ENCODE results near the gene SEC24D.
A peak's percentile ranks its signal among the peaks of the same experiment; 100 is the strongest.

The SEC24D gene

DNA sequence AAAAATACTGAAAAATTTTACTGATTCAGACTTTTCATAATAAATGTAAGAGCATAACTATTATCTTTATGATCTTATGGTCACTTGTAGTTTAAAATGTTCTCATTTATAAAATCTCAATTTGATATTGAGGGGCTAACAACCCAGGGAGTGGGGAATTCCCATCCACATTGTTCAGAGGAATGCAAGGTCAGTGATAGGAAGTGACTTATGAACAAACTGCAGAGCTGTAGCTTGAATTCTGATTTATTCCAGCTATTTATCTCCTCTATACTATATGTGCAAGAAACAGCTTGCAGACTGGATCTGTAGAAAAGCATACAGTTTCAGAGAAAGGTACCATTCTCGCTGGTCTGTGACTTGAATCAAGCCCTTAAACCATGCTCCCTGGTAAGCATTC is 61.6 kb downstream of the SEC24D start:
- DNase-seq (ENCODE audit: low spot score): no peak

DNA sequence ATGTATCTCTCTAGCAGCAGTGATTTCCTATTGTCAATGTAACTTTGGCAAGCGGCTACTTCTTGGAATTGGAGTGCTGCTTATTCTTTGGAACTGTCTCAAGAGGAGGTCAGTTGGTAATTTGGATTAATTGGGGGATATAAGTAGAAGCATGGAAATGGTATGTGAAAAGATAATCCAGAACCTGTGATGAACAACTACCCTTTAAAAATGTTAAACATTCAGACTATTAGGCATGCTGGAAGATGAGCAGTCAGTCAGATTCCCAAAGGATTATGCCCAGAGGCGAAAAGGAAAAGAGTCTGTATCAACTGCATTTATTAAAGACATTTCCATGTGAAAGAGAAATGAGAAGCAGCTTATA is 62.5 kb downstream of the SEC24D start:
- no peak for DNase-seq (ENCODE audit: low spot score)

DNA sequence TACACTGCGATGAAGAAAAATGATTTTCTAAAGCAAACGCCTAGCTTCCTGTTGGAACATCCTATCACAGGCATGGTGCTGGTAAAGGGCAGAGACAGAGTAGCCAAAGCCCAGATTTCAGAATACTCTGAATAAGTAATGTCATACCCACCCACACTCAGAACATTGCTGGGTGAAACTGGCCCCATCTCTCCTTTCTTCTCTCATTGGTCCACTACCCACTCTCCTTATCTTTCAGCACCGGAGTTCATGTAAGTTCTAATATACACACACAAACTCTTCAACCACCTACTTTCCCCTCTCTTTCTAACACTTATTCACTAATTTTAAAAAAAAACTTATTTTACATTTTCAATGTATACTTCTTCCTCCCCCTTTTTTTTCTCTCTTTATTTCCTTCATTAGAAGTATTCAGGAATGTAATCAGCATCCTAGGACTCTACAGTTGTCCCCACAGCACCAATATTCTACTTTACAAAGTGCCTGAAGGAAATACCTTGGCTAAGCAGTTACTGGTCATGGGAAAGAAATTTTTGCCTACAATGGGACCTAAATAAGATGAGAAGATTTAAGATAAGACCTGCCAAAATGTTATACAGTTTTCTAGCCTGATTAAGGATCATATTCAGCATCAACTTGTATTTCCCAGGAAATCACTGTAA is 63.0 kb downstream of the SEC24D start:
- DNase-seq (ENCODE audit: low spot score): no peak

GRCh38 chr4:118772081-118772766 is 63.7 kb downstream of the SEC24D start:
- peak; percentile 68 for DNase-seq (ENCODE audit: low spot score)

DNA sequence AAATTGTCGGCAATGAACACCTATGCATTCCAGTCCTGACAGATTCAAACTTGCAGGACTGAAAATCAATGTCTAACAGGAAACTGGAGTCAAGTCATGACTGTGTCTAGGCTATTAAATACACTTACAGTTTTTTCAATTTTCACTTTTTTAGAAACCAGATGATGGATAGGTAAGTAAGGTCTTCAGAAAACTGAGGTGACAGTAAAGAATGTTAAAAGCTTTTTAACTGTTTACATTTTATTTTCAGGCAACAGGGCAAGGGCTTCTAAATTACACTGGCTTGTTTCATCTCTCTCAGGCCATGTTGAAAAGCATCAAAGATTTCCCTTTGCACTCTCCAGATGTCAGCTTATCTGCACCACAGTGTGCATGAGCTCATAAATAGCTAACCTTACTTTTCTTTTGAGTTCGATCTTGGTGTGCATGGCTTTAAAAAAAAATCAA is 65.2 kb downstream of the SEC24D start:
- DNase-seq (ENCODE audit: low spot score): peak; percentile 21

GRCh38 chr4:118769161-118769560 is 66.8 kb downstream of the SEC24D start:
- no peak for DNase-seq (ENCODE audit: low spot score)

DNA sequence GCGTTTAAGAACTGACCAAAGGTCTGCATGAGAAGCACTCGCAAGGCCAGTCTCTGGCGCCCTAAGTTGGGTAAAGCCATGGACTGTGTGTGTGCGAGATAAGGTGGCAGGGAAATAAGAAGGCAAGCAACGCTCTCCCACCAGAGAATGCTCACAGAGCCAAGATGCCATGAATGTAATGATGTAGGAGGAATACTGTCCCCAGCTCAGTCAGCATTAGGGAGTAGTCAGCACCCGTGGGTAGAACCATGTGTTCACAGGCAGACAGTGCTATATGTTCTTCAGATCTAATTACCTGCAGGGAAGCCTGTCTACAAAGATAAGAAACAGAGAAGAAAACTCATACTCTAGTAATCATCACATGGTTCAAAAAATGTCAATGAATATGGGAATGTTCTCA is 68.8 kb downstream of the SEC24D start:
- DNase-seq (ENCODE audit: low spot score): peak; percentile 63

GRCh38 chr4:118765399-118765798 is 70.5 kb downstream of the SEC24D start:
- DNase-seq (ENCODE audit: low spot score): peak; percentile 83

DNA sequence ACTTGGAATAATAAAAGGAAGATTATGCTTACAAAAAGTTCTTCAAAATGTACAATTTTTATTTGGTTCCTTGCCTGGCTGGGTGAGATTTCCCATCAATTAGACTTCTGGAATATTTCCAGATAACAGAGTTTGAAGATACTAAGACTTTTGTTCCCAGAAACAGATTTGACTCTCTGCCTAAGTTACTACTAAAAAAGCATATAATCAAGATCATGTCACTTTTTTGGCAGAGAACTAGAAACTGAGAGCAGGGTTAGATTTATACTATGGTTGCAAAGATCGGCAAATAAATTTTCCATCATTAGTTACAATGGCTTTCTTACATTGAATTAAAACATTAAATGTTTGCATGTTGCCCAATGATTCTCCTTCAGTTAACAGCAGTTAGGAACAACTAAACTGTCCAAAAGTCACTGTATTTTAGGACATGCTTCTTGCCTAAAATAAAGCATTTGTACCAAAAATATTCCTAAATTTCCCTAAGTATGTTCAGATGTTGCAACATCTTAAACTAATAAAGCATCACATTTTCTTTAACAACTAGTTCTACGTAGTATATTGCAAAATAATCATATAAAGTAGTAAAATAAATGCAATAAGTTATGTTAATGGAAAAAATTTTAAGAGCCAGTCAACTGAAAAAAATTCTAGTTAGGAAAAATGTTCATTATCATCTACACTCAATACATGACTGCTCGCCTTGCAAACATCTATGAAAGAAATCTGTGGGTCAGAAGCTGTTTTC is 73.0 kb downstream of the SEC24D start:
- DNase-seq (ENCODE audit: low spot score): no peak

GRCh38 chr4:118762155-118762554 is 73.8 kb downstream of the SEC24D start:
- no peak for DNase-seq (ENCODE audit: low spot score)

GRCh38 chr4:118761397-118762016 is 74.4 kb downstream of the SEC24D start:
- no peak for DNase-seq (ENCODE audit: low spot score)

DNA sequence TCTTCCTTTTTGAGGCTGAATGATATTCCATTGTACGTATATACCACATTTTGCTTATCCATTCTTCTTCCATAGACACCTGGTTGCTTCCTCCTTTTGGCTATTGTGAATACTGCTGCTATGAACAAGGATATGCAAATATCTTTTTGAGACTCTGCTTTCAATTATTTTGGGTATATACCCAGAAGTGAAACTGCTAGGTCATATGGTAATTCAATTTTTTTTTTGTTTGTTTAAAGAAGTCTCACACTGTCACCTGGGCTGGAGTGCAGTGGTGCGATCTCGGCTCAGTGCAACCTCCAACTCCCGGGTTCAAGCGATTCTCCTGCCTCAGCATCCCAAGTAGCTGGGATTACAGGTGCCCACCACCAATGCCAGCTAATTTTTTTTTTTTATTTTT is 75.4 kb downstream of the SEC24D start:
- no peak for DNase-seq (ENCODE audit: low spot score)

- no peak for DNase-seq (ENCODE audit: low spot score)
Observed at GRCh38 chr4:118760092-118760491, 75.8 kb downstream of the SEC24D start.

DNA sequence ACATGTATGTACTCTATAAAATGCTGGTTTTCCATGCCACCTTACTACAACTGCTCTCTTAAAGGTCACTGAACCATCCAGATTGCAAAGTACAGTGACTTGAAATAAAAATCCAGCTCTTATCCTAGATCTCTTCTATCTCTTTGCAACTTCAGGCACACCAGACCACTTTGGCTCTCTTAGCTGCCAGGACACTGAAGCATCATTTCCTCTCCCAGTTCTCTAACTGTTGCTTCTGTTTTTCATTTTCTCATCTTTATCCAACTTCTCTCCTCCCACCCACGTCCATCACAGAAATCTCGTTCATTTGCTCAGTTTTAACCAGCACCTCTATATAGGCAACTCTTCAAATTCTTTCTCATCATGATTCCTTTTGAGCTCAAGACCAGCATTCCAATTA is 76.4 kb downstream of the SEC24D start:
- no peak for DNase-seq (ENCODE audit: low spot score)

DNA sequence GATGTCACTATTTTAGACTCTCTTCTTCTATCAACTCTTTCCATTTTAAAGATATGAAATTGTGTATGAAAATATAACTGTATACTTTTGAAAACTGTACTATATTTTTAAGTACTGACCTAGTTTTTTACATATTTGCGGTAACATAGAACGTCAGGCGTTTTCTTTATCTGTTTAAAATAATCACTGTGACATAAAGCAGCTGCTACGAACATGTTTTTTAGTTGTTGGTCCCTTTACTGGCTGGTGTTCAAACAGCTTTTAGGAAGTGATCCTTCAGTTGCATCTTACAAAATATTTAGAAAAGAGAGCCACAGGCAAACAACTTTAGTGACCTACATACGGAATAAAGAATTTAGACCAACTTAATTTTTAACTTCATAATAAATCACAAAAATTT is 77.6 kb downstream of the SEC24D start:
- DNase-seq (ENCODE audit: low spot score): no peak

DNA sequence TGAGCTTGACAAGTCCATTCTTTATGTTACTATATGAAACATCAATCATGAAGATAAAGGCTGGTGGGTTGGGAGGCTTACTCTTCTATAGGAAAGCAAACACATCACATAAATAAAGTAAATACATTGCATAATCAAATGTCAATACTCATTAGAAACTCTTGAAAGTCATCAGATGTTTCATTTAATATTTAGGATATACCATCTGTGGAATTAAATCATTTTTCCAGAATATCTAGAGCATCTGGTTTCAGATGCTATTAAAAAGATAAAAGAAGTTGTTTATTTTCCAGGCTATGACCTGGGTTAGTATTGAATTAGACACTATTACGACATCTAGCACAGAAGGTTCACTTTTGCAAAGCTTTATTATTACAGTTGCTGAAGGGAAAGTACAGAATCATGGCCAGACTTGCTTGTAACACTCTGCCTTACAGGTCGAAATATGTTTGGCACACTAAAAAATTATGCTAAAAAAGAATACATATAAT is 78.1 kb downstream of the SEC24D start:
- no peak for DNase-seq (ENCODE audit: low spot score)

DNA sequence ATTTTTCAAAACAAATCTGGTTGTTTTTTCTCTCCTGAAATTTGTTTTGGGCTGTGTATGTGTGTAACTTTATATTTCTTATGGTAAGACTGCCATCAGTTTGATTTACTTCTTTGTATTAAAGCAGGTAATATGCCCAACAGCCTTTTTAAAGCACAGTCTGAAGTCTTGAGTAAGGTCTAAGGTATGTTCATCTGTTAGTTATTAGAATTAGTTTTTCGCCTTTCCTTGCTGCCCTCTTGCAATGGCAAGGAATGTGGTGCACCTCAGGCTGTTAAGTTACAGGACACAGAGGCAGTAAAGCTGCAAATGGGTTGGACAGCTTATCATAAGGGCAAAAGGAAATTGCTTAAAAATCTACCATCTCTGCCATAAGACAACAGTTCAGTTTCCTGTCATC is 79.0 kb downstream of the SEC24D start:
- DNase-seq (ENCODE audit: low spot score): no peak

- DNase-seq (ENCODE audit: low spot score): no peak
Observed at GRCh38 chr4:118756429-118756828, 79.5 kb downstream of the SEC24D start.

DNA sequence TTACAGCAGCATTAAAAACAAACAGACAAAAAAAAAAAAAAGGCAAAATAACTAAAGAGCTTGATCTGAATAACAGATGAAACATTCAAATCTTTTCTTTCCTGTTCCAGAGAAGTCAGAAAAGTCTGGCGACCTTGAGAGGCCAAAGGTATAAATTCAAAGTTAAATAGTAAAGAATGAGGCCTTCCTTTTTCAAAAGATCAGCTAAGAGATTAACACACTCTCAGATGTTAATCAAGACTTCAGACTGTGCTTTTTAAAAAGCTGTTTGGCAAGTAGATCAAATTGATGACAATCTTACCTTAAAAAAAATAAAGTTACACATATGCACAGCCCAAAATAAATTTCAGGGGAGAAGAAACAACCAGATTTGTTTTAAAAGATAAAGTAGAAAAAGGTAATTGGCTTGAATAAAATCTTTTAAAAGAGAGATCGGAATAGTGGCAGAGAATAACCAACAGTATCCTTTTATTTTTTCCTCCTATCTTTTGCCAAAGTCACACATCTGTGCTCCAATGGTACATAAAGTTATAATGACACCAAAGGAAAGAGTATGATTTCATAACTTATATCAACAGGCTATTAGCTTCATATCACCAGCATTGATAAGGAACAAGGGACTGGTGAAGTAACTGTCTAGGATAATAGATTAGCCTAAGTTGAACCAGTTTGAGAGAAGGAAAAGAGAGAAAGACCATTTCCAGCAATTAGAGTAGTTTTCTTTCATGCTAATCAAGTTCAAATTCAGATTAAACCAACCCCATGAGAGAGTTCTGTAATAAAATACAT is 80.3 kb downstream of the SEC24D start:
- DNase-seq (ENCODE audit: low spot score): no peak

DNA sequence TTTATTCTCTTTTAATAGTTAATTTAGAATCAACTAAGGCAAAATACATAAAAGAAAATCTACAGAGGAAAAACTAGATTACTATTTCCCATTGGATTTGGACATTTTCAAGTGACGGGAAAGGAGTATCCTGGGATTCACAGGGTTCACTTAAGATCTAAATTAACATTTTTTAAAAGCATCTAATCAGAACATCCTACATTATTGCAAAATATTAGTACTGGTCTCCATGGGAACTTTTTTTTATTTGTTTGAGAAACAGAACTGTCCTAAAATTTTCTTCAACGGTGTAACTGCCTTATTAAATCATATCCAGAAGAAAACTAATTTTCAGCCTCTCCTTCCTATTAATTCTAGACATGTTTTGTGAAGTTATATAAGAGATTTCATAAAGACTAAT is 81.0 kb downstream of the SEC24D start:
- DNase-seq (ENCODE audit: low spot score): no peak

GRCh38 chr4:118753685-118754084 is 82.2 kb downstream of the SEC24D start:
- DNase-seq (ENCODE audit: low spot score): peak; percentile 9

- no peak for DNase-seq (ENCODE audit: low spot score)
Observed at GRCh38 chr4:118753096-118753495, 82.8 kb downstream of the SEC24D start.
